ENCODE data around the gene HIPK3. TPM values are rescaled to one million over a fixed set of nuclear protein-coding genes. Genes with fewer than 3 reads are reported as not detected.

HIPK3 gene
- total and polyA plus RNA-seq, 2 donors (not counting 3 experiments of a cell fraction or from before 2014, with no cell fraction given), result 13.3 to 36.1 TPM

DNA sequence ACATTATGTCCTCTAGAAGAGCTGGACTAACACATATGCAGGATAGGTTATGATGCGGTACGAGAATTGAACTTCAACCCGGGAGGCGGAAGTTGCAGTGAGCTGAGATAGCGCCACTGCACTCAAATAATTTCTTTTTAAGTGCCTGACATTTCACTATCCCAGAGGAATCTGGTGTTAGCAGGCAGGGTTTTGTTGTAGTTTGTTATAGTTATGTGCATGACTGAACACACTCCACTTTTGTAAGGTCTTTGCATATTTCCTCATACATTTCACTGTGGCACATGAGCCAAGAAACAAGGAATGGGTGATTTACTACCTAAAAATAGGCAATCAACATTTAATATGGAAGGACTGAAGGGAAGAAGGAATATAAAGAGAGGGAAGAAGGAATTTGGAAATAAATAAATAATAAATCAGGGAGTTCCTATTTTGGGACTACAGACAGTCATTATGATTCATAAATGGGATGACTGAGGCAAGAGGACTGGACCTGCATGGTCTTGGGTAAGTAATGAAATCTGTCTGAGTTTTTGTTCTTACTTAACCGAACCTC is 8.7 kb upstream of the HIPK3 start:
- intact Hi-C loops (cut with micrococcal nuclease) (no loop called here), dilution Hi-C loops (cut with MboI; ENCODE audit: extremely low pct_ligation_motif_present, low sequenced_read_pairs) (no loop called here)
- Histone ChIP-seq H3K4me2 (ENCODE audit: insufficient read depth, low read length) (no peak overlapping the region), H3K27me3 (ENCODE audit: control insufficient read depth in 2 of 2, insufficient read depth in 2 of 2, low read length in 2 of 2) (peaks cover 7 to 15% of the 10 kb centered on the region in 2 experiments), H3K27ac (ENCODE audit: insufficient read depth, low read depth, low read length) (no peak overlapping the region), H3K9me1 (replicated peaks; ENCODE audit: control insufficient read depth, extremely low read depth, insufficient read depth, low read length) (no peaks in the 10 kb centered on the region), H3K36me3 (ENCODE audit: control insufficient read depth in 2 of 2, extremely low read depth in 1 of 2, insufficient read depth in 2 of 2, low read length in 2 of 2) (no peaks in the 10 kb centered on the region), H3K9ac (replicated peaks; ENCODE audit: extremely low read depth, insufficient read depth, low read length) (no peak overlapping the region), H3K79me2 (ENCODE audit: control insufficient read depth, insufficient read depth, low read length) (no peaks in the 10 kb centered on the region), H4K20me1 (replicated peaks; ENCODE audit: control insufficient read depth, extremely low read depth, insufficient read depth, low read length) (no peaks in the 10 kb centered on the region), H3K9me3 (replicated peaks; ENCODE audit: control insufficient read depth, insufficient read depth, low read length) (no peaks in the 10 kb centered on the region), H2AFZ (ENCODE audit: low read depth, low read length) (no peak overlapping the region), H3K4me1 (ENCODE audit: control insufficient read depth, extremely low read depth, insufficient read depth, low read length) (no peaks in the 10 kb centered on the region), H3K4me3 (replicated peaks in 1 of 3; ENCODE audit: insufficient read depth in 1 of 3, low read depth in 1 of 3, low read length in 3 of 3) (no peak overlapping the region)
- ChIA-PET POLR2A (no interaction called here), CTCF (no interaction called here)
- TF ChIP-seq CTCF (IDR thresholded peaks at IDR 0.05; ENCODE audit: extremely low read depth in 1 of 2, insufficient read depth in 1 of 2, low read depth in 1 of 2, low read length in 2 of 2) (no peak), FOS (IDR thresholded peaks at IDR 0.05; ENCODE audit: borderline replicate concordance, insufficient read depth, low read length) (no peak), POLR2AphosphoS5 (IDR thresholded peaks at IDR 0.05; ENCODE audit: insufficient read depth, low read depth, low read length) (no peak)
- TF ChIP-seq, protein P1, sequence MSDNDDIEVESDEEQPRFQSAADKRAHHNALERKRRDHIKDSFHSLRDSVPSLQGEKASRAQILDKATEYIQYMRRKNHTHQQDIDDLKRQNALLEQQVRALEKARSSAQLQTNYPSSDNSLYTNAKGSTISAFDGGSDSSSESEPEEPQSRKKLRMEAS (IDR thresholded peaks at IDR 0.05; ENCODE audit: insufficient read depth, insufficient read length), result no peak
- BruUV-seq (replicated peaks), result no TSS peak
- no peak for FAIRE-seq
- no peak for DNase-seq (ENCODE audit: low read depth, low spot score)
